Right lobe of liver (tissue), 6 donors: ENCODE measurements around the gene POU3F1. TPM values are rescaled to one million over a fixed set of nuclear protein-coding genes. Genes with fewer than 3 reads are reported as not detected.
"Not testable (repeated sequence)": the region's sequence is repeated elsewhere in the genome, so short reads cannot be mapped to it uniquely, and the experiment has no call there.

Source experiments
- ATAC-seq, 4 donors: fragments of 200-7000 bp; cut with Tn5 transposase; one replicate each; pipeline ENCODE4 v1.9.1; 2020; ENCODE audit warnings: mild to moderate bottlenecking in 4 of 4, moderate library complexity in 4 of 4
- DNase-seq, 3 donors: peaks; one replicate each; pipeline ENCODE4 v3.0.0-alpha.2; 2020
- H3K27ac ChIP-seq, 3 donors: fragments of 200-600 bp; one replicate each; pipeline ENCODE4 v1.8.0; 2022
- H3K27me3 ChIP-seq, 2 donors: fragments of 200-600 bp; one replicate each; pipeline ENCODE4 v1.8.0; 2022
- H3K36me3 ChIP-seq, 4 donors: fragments of 200-600 bp; sonication (generic) in 1 of 4; one replicate each; pipeline versions ENCODE4 v1.5.1 to v1.8.0; 2017 to 2022; ENCODE audit warnings: control low read depth in 1 of 4
- H3K4me1 ChIP-seq, 4 donors: fragments of 200-600 bp; sonication (generic) in 1 of 4; one replicate each; pipeline versions ENCODE4 v1.5.1 to v1.8.0; 2017 to 2022; ENCODE audit warnings: control low read depth in 1 of 4
- H3K4me3 ChIP-seq, 3 donors: fragments of 200-600 bp; one replicate each; pipeline ENCODE4 v1.8.0; 2022
- H3K9me3 ChIP-seq, 4 donors: fragments of 200-600 bp; sonication (generic) in 1 of 4; one replicate each; pipeline versions ENCODE4 v1.5.1 to v1.8.0; 2017 to 2022; ENCODE audit warnings: control low read depth in 1 of 4
- CTCF ChIP-seq, 4 donors: fragments of 200-600 bp in 3 of 4; fragments of 450-650 bp in 1 of 4; IDR thresholded peaks; one replicate each; pipeline versions ENCODE4 v1.5.1 to v1.8.0; 2016 to 2022; ENCODE audit warnings: antibody characterized with exemption in 4 of 4, mild to moderate bottlenecking in 2 of 4
- POLR2A ChIP-seq: fragments of 450-650 bp; IDR thresholded peaks from one replicate; pipeline ENCODE4 v1.6.1; 2017; ENCODE audit warnings: antibody characterized with exemption, mild to moderate bottlenecking
- WGBS: methylation state at CpG from one replicate; pipeline ENCODE4 v1.1.6; 2018; ENCODE audit warnings: low coverage, low lambda C conversion rate; ENCODE audit not compliant: insufficient coverage; ENCODE audit errors: missing lambda C conversion rate; 5-methylcytosine and 5-hydroxymethylcytosine counted together
- intact Hi-C, 2 donors: fragments of 100-400 bp; cut with DNase I; formaldehyde crosslinking; loops; one replicate each; pipeline versions ENCODE4 v1.11.2 to v1.14.1; 2022
- total RNA-seq, 6 experiments: library from RNA; depleted of rRNA in 2 of 6; stranded (reverse); fragments of >200 nt in 2 of 6; fragmentation: NEBNext Ultra II Directional in 3 of 6; extraction: Animal tissue kit (Norgen Biotek cat#: 25700) in 3 of 6; gene quantifications; one replicate each; pipeline versions ENCODE4 v1.1.0 to v1.2.4, GENCODE V29; 2016 to 2023
- donor health status: DM: no; HTN: yes; CAD: no.
- donor health status: DM: no; HTN: no; CAD: no.
- donor health status: DM: no; HTN: no; CAD: no.
- donor health status: DM: no; HTN: yes; CAD: no.
- donor health status: DM: no; HTN: yes; CAD: no.

The POU3F1 gene
- total RNA-seq, 6 experiments from 2014 or later = 0.09 TPM; not detected in 5

GRCh38 chr1:38034871-38035270 lies 11.7 kb downstream of the POU3F1 start:
- ATAC-seq (no peak), DNase-seq (no peak)
- H3K4me3 ChIP-seq = no peak overlapping the region
- no peak for TF ChIP-seq POLR2A
- no peak for TF ChIP-seq CTCF (IDR thresholded peaks at IDR 0.05)
- H3K27me3 ChIP-seq = no peaks in the 10 kb centered on the region
- H3K9me3 ChIP-seq = no peaks in the 10 kb centered on the region
- no peaks in the 10 kb centered on the region for H3K4me1 ChIP-seq
- H3K36me3 ChIP-seq = no peaks in the 10 kb centered on the region
- WGBS = 73% methylated on average over 10 of the region's 13 CpGs
- no peak overlapping the region for H3K27ac ChIP-seq
- intact Hi-C loops = loop anchor here in 1 of 2 donors (10.0 kb wide), 1 partner anchor 790 kb away; no protein-coding TSS in a partner anchor

- not testable (repeated sequence) for H3K4me3 ChIP-seq, H3K27ac ChIP-seq, H3K9me3 ChIP-seq, DNase-seq, H3K27me3 ChIP-seq, ATAC-seq, H3K36me3 ChIP-seq, H3K4me1 ChIP-seq
- WGBS = no CpG with 5 or more reads among the region's 2 CpGs
- intact Hi-C loops = loop anchor here in 1 of 2 donors (10.0 kb wide), 1 partner anchor 792 kb away; no protein-coding TSS in a partner anchor
These were observed 13.6 kb downstream of the POU3F1 start for GRCh38 chr1:38032992-38033391.

GRCh38 chr1:38031513-38031866 lies 15.1 kb downstream of the POU3F1 start:
- 38% methylated on average over 2 of the region's 4 CpGs for WGBS
- Histone ChIP-seq H3K27me3 (no peaks in the 10 kb centered on the region), H3K9me3 (no peaks in the 10 kb centered on the region), H3K4me3 (no peak overlapping the region), H3K4me1 (no peaks in the 10 kb centered on the region), H3K36me3 (no peaks in the 10 kb centered on the region), H3K27ac (no peak overlapping the region)
- DNase-seq (no peak), ATAC-seq (peak; percentile 10 to 37 (median 28))
- intact Hi-C loops = loop anchor here in 1 of 2 donors (10.0 kb wide), 1 partner anchor 793 kb away; no protein-coding TSS in a partner anchor
- no peak for TF ChIP-seq CTCF (IDR thresholded peaks at IDR 0.05)
- no peak for TF ChIP-seq POLR2A

GRCh38 chr1:38030596-38031512 lies 15.7 kb downstream of the POU3F1 start:
- DNase-seq (no peak), ATAC-seq (no peak)
- Histone ChIP-seq H3K9me3 (no peaks in the 10 kb centered on the region), H3K27me3 (no peaks in the 10 kb centered on the region), H3K27ac (no peak overlapping the region), H3K36me3 (peaks cover 0 to 3% (median under 1%) of the 10 kb centered on the region in 4 donors), H3K4me1 (no peaks in the 10 kb centered on the region), H3K4me3 (no peak overlapping the region)
- 83% methylated on average over 5 of the region's 17 CpGs for WGBS
- intact Hi-C loops = loop anchor here in 1 of 2 donors (10.0 kb wide), 1 partner anchor 794 kb away; no protein-coding TSS in a partner anchor
- TF ChIP-seq POLR2A = no peak
- no peak for TF ChIP-seq CTCF (IDR thresholded peaks at IDR 0.05)
